Thyroid gland (tissue), 4 donors: ENCODE results near the gene BIRC7. TPM values are rescaled to one million over a fixed set of nuclear protein-coding genes. Genes with fewer than 3 reads are reported as not detected.

Experiments
- DNase-seq, 2 donors: peaks; one replicate each; pipeline ENCODE4 v3.0.0-alpha.2; 2019
- H3K27ac ChIP-seq, 3 donors: fragments of 200-600 bp; sonication (generic); 1 replicate in 2 of 3; 2 replicates in 1 of 3; pipeline ENCODE4 v1.5.1; 2016 to 2019; ENCODE audit warnings: mild to moderate bottlenecking in 1 of 3, moderate library complexity in 1 of 3
- H3K27me3 ChIP-seq: fragments of 200-600 bp; sonication (generic); one replicate; pipeline ENCODE4 v1.5.1; 2019
- H3K36me3 ChIP-seq, 2 donors: fragments of 200-600 bp; sonication (generic); one replicate each; pipeline ENCODE4 v1.5.1; 2016 to 2019
- H3K4me1 ChIP-seq, 2 donors: fragments of 200-600 bp; sonication (generic); one replicate each; pipeline ENCODE4 v1.5.1; 2017 to 2019
- H3K4me3 ChIP-seq, 3 donors: fragments of 200-600 bp; sonication (generic); replicated peaks in 1 of 3; 1 replicate in 2 of 3; 2 replicates in 1 of 3; pipeline ENCODE4 v1.5.1; 2016; ENCODE audit warnings: mild to moderate bottlenecking in 1 of 3
- H3K9me3 ChIP-seq: fragments of 200-600 bp; sonication (generic); one replicate; pipeline ENCODE4 v1.5.1; 2017
- CTCF ChIP-seq, 6 experiments: fragments of 200-600 bp in 3 of 6; fragments of 450-650 bp in 3 of 6; sonication (generic) in 3 of 6; IDR thresholded peaks; one replicate each; pipeline ENCODE4 v1.5.1; 2016 to 2019; ENCODE audit warnings: antibody characterized with exemption in 6 of 6, mild to moderate bottlenecking in 2 of 6, inconsistent platforms in 1 of 6, moderate library complexity in 1 of 6
- POLR2A ChIP-seq, 2 donors: fragments of 450-650 bp; IDR thresholded peaks; one replicate each; pipeline ENCODE4 v1.6.1; 2017; ENCODE audit warnings: antibody characterized with exemption in 2 of 2, mild to moderate bottlenecking in 2 of 2, moderate library complexity in 1 of 2
- whole genome bisulfite sequencing, 2 donors: methylation state at CpG; one replicate each; pipeline ENCODE4 v1.1.5; 2017; 5-methylcytosine and 5-hydroxymethylcytosine counted together
- intact Hi-C: fragments of 100-400 bp; cut with DNase I; formaldehyde crosslinking; loops from one replicate; pipeline ENCODE4 v1.15.1; 2023
- total RNA-seq, 4 donors: library from RNA; depleted of rRNA; stranded (reverse); fragments of >200 nt; gene quantifications; one replicate each; pipeline ENCODE4 v1.2.3, GENCODE V29; 2016

Gene BIRC7
- total RNA-seq, 4 donors from 2014 or later: not detected

- intact Hi-C loops: no loop called here
- Histone ChIP-seq H3K9me3 (no peaks in the 10 kb centered on the region), H3K27me3 (no peaks in the 10 kb centered on the region), H3K4me1 (peaks cover 27 to 33% of the 10 kb centered on the region in 2 donors), H3K27ac (peak overlapping the region in 2 of 3 donors; percentile 22 to 38), H3K4me3 (no peak overlapping the region), H3K36me3 (no peaks in the 10 kb centered on the region)
- peak; percentile 84 to 90 for DNase-seq
- TF ChIP-seq CTCF (IDR thresholded peaks at IDR 0.05): no peak
- TF ChIP-seq POLR2A (IDR thresholded peaks at IDR 0.05): no peak
- 12 to 14% methylated on average over 5 to 11 of the region's 11 CpGs for WGBS, 2 donors
Observed at GRCh38 chr20:63241272-63241671, 5.6 kb downstream of the BIRC7 start.

- TF ChIP-seq CTCF (IDR thresholded peaks at IDR 0.05): no peak
- no peak for TF ChIP-seq POLR2A (IDR thresholded peaks at IDR 0.05)
- no peak overlapping the region for H3K4me3 ChIP-seq
- no peak for DNase-seq
- H3K4me1 ChIP-seq: peaks cover 42 to 48% of the 10 kb centered on the region in 2 donors
- H3K27me3 ChIP-seq: no peaks in the 10 kb centered on the region
- WGBS, 2 donors: 87 to 89% methylated on average over 10 to 15 of the region's 21 CpGs
- no peaks in the 10 kb centered on the region for H3K36me3 ChIP-seq
- intact Hi-C loops: no loop called here
- H3K27ac ChIP-seq: no peak overlapping the region
- no peaks in the 10 kb centered on the region for H3K9me3 ChIP-seq
Observed at GRCh38 chr20:63242736-63243135, 7.0 kb downstream of the BIRC7 start.

- DNase-seq: no peak
- intact Hi-C loops: no loop called here
- H3K4me1 ChIP-seq: peaks cover 50 to 58% of the 10 kb centered on the region in 2 donors
- H3K36me3 ChIP-seq: no peaks in the 10 kb centered on the region
- H3K4me3 ChIP-seq: no peak overlapping the region
- TF ChIP-seq POLR2A (IDR thresholded peaks at IDR 0.05): no peak
- TF ChIP-seq CTCF (IDR thresholded peaks at IDR 0.05): no peak
- no peaks in the 10 kb centered on the region for H3K9me3 ChIP-seq
- no peaks in the 10 kb centered on the region for H3K27me3 ChIP-seq
- WGBS, 2 donors: 90 to 95% methylated on average over 17 to 20 of the region's 25 CpGs
- no peak overlapping the region for H3K27ac ChIP-seq
Observed at GRCh38 chr20:63243604-63244247, 8.0 kb downstream of the BIRC7 start.

GRCh38 chr20:63244468-63244867, 8.8 kb downstream of the BIRC7 start:
- no peak overlapping the region for H3K4me3 ChIP-seq
- WGBS, 2 donors: 94 to 97% methylated on average over 6 to 7 of the region's 10 CpGs
- intact Hi-C loops: no loop called here
- TF ChIP-seq CTCF (IDR thresholded peaks at IDR 0.05) (no peak), POLR2A (IDR thresholded peaks at IDR 0.05) (no peak)
- H3K27me3 ChIP-seq: no peaks in the 10 kb centered on the region
- H3K9me3 ChIP-seq: no peaks in the 10 kb centered on the region
- peaks cover 56 to 65% of the 10 kb centered on the region in 2 donors for H3K4me1 ChIP-seq
- H3K36me3 ChIP-seq: no peaks in the 10 kb centered on the region
- no peak overlapping the region for H3K27ac ChIP-seq
- DNase-seq: no peak

- no peaks in the 10 kb centered on the region for H3K27me3 ChIP-seq
- H3K27ac ChIP-seq: peak overlapping the region; percentile 38 to 66 (median 58)
- DNase-seq: peak; percentile 83 to 87
- intact Hi-C loops: no loop called here
- peaks cover 42 to 60% of the 10 kb centered on the region in 2 donors for H3K4me1 ChIP-seq
- WGBS, 2 donors: 7 to 14% methylated on average over 7 to 17 of the region's 50 CpGs
- TF ChIP-seq CTCF (IDR thresholded peaks at IDR 0.05) (peak in 1 of 6 experiments; percentile 5), POLR2A (IDR thresholded peaks at IDR 0.05) (no peak)
- no peaks in the 10 kb centered on the region for H3K9me3 ChIP-seq
- H3K4me3 ChIP-seq: no peak overlapping the region
- H3K36me3 ChIP-seq: no peaks in the 10 kb centered on the region
Observed at GRCh38 chr20:63246490-63247288, 11.0 kb downstream of the BIRC7 start.
